Esophagus squamous epithelium (tissue), 5 donors: ENCODE measurements around the gene BUD23. TPM values are rescaled to one million over a fixed set of nuclear protein-coding genes. Genes with fewer than 3 reads are reported as not detected.
A peak's percentile ranks its signal among the peaks of the same experiment; 100 is the strongest.

Experiments
- DNase-seq: peaks from one replicate; lab custom pipeline; 2025; lab: John Stamatoyannopoulos, UW
- H3K27ac ChIP-seq, 4 donors: fragments of 200-600 bp; sonication (generic); one replicate each; pipeline ENCODE4 v1.5.1; 2016 to 2019; ENCODE audit warnings: mild to moderate bottlenecking in 1 of 4
- H3K27me3 ChIP-seq, 4 donors: fragments of 200-600 bp; sonication (generic); 1 replicate in 3 of 4; 2 replicates in 1 of 4; pipeline versions ENCODE4 v1.5.1 to v1.6.0; 2017 to 2021; ENCODE audit warnings: antibody characterized with exemption in 1 of 4
- H3K36me3 ChIP-seq, 3 donors: fragments of 200-600 bp; sonication (generic); one replicate each; pipeline ENCODE4 v1.5.1; 2016 to 2019
- H3K4me1 ChIP-seq, 3 donors: fragments of 200-600 bp; sonication (generic); one replicate each; pipeline ENCODE4 v1.5.1; 2017 to 2019
- H3K4me3 ChIP-seq, 4 donors: fragments of 200-600 bp; sonication (generic); 1 replicate in 3 of 4; 2 replicates in 1 of 4; pipeline ENCODE4 v1.5.1; 2016 to 2019; ENCODE audit warnings: mild to moderate bottlenecking in 2 of 4, moderate library complexity in 1 of 4
- H3K9me3 ChIP-seq, 3 donors: fragments of 200-600 bp; sonication (generic); one replicate each; pipeline ENCODE4 v1.5.1; 2016 to 2019
- POLR2A ChIP-seq, 4 donors: fragments of 450-650 bp; IDR thresholded peaks; one replicate each; pipeline ENCODE4 v1.6.1; 2017; ENCODE audit warnings: antibody characterized with exemption in 4 of 4, mild to moderate bottlenecking in 4 of 4, moderate library complexity in 3 of 4
- WGBS, 2 donors: methylation state at CpG; one replicate each; pipeline ENCODE4 v1.1.5; 2018; 5-methylcytosine and 5-hydroxymethylcytosine counted together
- intact Hi-C: fragments of 100-400 bp; cut with DNase I; formaldehyde crosslinking; loops from one replicate; pipeline ENCODE4 v1.15.0; 2022
- total RNA-seq, 4 donors: library from RNA; depleted of rRNA; stranded (reverse); fragments of >200 nt; gene quantifications; one replicate each; pipeline ENCODE4 v1.1.0, GENCODE V29; 2016
- TF ChIP-seq, protein P1 (sequence below), 6 experiments: fragments of 450-650 bp in 4 of 6; fragments of 200-600 bp in 2 of 6; sonication (generic) in 2 of 6; IDR thresholded peaks; one replicate each; pipeline ENCODE4 v1.5.1; 2016 to 2019; ENCODE audit warnings: antibody characterized with exemption in 6 of 6, mild to moderate bottlenecking in 4 of 6, moderate library complexity in 4 of 6
- donor health status: DM: yes; HTN: yes; CAD: no.

BUD23 gene
- total RNA-seq, 4 donors from 2014 or later: 24.9 to 44.7 (median 42.6) TPM

DNA sequence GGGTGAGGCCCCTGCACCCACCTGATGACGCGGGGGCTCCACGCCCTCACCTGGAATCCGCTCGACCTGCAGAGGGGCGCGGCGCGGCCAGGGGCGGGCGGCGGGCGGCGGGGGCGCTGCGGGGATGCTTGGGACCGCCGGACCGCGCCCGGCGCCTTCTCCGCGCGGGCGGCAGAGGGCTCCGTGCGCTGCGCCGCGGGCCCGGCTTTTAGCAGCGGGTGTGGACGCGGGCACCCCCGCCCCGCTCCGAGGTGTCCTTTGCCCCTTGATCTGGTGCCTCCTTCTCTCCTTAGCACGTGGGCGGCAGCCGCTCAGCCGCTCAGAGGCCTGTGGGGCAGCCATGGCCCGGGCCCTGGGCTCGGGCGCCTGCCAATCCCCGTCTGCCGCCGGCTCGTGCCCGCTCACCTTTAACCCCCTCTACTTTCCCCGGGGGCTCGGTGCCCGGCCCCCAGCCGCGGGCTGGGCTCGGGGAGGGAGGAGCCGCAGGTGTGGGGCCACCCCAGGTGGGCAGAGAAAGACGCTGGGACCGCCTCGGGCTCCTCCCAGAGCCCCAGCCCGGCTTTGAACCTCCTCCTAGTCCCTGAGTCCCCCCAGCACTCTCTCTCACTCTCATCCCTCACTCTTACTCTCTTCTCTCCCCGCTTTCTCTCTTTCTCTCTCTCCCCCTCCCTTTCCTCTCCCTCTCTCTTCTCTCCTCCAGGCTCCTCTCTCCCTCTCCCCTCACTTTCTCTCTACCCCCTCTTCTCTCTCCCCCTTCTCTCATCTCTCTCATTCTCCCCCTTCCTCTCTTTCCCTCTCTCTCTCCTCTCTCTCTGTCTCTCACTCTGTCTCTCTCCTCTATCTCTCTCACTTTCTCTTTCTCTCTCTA, 35.4 kb upstream of the BUD23 start:
- Histone ChIP-seq H3K27ac (no peak overlapping the region), H3K9me3 (no peaks in the 10 kb centered on the region), H3K27me3 (peaks cover 6 to 100% (median 12%) of the 10 kb centered on the region in 4 donors), H3K4me3 (peak overlapping the region; percentile 5 to 64 (median 40)), H3K4me1 (peaks cover 4 to 19% (median 8%) of the 10 kb centered on the region in 3 donors), H3K36me3 (no peaks in the 10 kb centered on the region)
- WGBS, 2 donors: 5% methylated on average over 5 of the region's 62 CpGs
- TF ChIP-seq POLR2A (IDR thresholded peaks at IDR 0.05): no peak
- TF ChIP-seq, protein P1, sequence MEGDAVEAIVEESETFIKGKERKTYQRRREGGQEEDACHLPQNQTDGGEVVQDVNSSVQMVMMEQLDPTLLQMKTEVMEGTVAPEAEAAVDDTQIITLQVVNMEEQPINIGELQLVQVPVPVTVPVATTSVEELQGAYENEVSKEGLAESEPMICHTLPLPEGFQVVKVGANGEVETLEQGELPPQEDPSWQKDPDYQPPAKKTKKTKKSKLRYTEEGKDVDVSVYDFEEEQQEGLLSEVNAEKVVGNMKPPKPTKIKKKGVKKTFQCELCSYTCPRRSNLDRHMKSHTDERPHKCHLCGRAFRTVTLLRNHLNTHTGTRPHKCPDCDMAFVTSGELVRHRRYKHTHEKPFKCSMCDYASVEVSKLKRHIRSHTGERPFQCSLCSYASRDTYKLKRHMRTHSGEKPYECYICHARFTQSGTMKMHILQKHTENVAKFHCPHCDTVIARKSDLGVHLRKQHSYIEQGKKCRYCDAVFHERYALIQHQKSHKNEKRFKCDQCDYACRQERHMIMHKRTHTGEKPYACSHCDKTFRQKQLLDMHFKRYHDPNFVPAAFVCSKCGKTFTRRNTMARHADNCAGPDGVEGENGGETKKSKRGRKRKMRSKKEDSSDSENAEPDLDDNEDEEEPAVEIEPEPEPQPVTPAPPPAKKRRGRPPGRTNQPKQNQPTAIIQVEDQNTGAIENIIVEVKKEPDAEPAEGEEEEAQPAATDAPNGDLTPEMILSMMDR (IDR thresholded peaks at IDR 0.05): peak in 1 of 6 experiments; percentile 8
- DNase-seq: no peak
- intact Hi-C loops: no loop called here

DNA sequence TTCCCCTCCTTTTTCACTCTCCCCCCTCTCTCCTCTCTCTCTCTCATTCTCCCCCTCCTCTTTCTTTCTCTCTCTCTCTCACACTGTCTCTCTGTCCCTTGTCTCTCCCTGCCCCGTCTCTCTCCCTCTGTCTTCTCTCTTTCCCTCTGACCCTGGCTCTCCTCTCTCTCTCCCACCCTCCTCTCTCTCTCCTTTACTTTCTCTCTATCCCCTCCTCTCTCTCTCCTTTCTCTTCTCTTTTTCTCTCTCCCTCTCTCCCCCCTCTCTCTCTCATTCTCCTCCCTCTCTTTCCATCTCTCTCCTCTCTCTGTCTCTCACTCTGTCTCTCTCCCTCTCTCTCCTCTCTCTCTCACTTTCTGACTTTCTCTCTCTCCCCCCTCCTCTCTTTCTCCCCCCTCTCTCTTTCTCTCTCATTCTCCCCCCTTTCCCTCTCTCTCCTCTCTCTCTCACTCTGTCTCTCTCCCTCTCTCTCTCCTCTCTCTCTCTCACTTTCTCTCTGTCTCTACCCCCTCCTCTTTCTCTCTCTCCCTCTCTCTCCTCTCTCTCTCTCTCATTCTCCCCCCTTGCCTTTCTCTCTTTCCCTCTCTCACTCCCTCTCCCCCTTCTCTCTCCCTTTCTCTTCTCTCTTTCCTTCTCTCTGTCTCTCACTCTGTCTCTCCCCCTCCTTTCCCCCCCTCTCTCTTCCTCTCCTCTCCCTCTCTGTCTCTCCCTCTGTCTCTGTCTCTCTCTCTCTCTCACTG, 34.6 kb upstream of the BUD23 start:
- no peaks in the 10 kb centered on the region for H3K9me3 ChIP-seq
- peaks cover 6 to 100% (median 12%) of the 10 kb centered on the region in 4 donors for H3K27me3 ChIP-seq
- no peaks in the 10 kb centered on the region for H3K36me3 ChIP-seq
- intact Hi-C loops: no loop called here
- no peak overlapping the region for H3K4me3 ChIP-seq
- no peak for DNase-seq
- H3K27ac ChIP-seq: no peak overlapping the region
- H3K4me1 ChIP-seq: peaks cover 4 to 19% (median 8%) of the 10 kb centered on the region in 3 donors
- TF ChIP-seq, protein P1 (IDR thresholded peaks at IDR 0.05): no peak
- TF ChIP-seq POLR2A (IDR thresholded peaks at IDR 0.05): no peak
- WGBS, 2 donors: 40% methylated on average over 1 of the region's 1 CpG

DNA sequence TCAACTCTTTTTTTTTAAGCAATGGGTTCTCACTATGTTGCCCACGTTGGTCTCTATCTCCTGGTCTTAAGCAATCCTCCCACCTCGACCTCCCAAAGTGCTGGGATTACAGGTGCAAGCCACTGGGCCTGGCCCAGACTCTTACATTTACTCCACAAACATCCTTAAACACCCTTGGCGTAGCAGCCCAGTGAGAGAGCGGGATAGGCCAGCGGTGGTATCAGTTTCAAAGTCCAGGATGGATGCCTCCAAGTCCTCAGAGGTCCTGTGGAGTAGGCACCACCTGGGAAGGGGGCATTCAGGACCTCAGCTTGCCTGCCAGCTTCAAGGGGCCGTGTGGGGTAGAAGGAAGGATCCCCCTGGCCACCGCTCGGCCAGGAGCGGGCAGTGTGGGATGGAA, 33.8 kb upstream of the BUD23 start:
- Histone ChIP-seq H3K27me3 (peaks cover 6 to 94% (median 12%) of the 10 kb centered on the region in 4 donors), H3K9me3 (no peaks in the 10 kb centered on the region), H3K4me3 (no peak overlapping the region), H3K36me3 (no peaks in the 10 kb centered on the region), H3K27ac (no peak overlapping the region), H3K4me1 (peaks cover 4 to 19% (median 8%) of the 10 kb centered on the region in 3 donors)
- TF ChIP-seq, protein P1 (IDR thresholded peaks at IDR 0.05): no peak
- no peak for TF ChIP-seq POLR2A (IDR thresholded peaks at IDR 0.05)
- DNase-seq: no peak
- intact Hi-C loops: no loop called here
- WGBS, 2 donors: 46 to 61% methylated on average over 6 to 9 of the region's 9 CpGs

DNA sequence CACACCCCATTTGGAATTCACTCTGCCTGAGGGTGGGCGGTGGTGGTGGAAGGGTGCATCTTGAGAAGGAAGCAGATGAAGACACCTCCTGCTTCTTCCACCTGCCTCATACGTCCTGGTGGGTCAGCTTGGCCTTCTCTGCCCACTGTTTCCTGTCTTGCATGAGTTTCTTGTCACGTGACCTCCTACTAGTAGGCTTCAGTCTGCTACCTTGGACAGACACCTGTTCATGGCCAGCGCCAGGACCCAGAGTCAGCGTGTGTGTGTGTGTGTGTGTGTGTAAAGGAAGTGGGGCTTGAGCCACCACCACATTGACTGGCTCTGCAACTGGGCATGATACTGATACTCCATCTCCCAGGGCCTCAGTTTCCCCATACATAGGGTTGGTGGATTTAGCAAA, 32.9 kb upstream of the BUD23 start:
- H3K27ac ChIP-seq: no peak overlapping the region
- intact Hi-C loops: no loop called here
- TF ChIP-seq, protein P1 (IDR thresholded peaks at IDR 0.05): no peak
- no peak for TF ChIP-seq POLR2A (IDR thresholded peaks at IDR 0.05)
- peaks cover 4 to 19% (median 8%) of the 10 kb centered on the region in 3 donors for H3K4me1 ChIP-seq
- no peak for DNase-seq
- 59 to 64% methylated on average over 3 to 5 of the region's 5 CpGs for WGBS, 2 donors
- H3K36me3 ChIP-seq: no peaks in the 10 kb centered on the region
- no peak overlapping the region for H3K4me3 ChIP-seq
- H3K27me3 ChIP-seq: peaks cover 6 to 84% (median 12%) of the 10 kb centered on the region in 4 donors
- H3K9me3 ChIP-seq: no peaks in the 10 kb centered on the region
